B cell (primary cell): ENCODE data around the gene LANCL2.

ENCODE experiments used
- EZH2 ChIP-seq: IDR thresholded peaks from 2 replicates; pipeline ENCODE4 v1.6.1; 2012; ENCODE audit warnings: borderline replicate concordance, low read depth, mild to moderate bottlenecking, moderate library complexity, low read length; ENCODE audit not compliant: insufficient read depth, poor library complexity, severe bottlenecking
- TF ChIP-seq, protein P1 (sequence below): fragments of 200-600 bp; IDR thresholded peaks from one replicate; pipeline ENCODE4 v1.8.0; 2022; ENCODE audit warnings: antibody characterized with exemption, mild to moderate bottlenecking

DNA sequence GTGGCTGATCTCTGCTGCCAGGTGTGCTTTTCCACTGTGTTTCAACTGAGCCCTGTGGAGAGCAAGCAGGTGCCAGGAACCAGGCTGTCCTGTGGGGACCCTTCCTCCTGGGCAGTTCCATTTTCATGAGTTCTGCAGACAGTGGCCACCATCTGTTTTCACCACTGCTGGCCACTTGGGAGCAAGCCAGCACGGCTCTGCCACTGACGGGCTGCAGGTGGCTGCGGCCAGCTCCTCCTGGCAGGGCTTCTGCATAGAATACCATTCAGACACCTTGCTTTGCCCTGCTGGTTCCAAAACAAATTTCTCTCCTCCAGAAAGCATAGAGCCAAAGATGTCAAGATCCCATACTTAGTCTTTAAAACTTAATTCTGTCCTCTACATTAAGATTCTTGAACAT lies 48.3 kb downstream of the LANCL2 start:
- TF ChIP-seq, protein P1, sequence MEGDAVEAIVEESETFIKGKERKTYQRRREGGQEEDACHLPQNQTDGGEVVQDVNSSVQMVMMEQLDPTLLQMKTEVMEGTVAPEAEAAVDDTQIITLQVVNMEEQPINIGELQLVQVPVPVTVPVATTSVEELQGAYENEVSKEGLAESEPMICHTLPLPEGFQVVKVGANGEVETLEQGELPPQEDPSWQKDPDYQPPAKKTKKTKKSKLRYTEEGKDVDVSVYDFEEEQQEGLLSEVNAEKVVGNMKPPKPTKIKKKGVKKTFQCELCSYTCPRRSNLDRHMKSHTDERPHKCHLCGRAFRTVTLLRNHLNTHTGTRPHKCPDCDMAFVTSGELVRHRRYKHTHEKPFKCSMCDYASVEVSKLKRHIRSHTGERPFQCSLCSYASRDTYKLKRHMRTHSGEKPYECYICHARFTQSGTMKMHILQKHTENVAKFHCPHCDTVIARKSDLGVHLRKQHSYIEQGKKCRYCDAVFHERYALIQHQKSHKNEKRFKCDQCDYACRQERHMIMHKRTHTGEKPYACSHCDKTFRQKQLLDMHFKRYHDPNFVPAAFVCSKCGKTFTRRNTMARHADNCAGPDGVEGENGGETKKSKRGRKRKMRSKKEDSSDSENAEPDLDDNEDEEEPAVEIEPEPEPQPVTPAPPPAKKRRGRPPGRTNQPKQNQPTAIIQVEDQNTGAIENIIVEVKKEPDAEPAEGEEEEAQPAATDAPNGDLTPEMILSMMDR, result no peak
- no peak for TF ChIP-seq EZH2
